Kidney tubule cell (primary cell): Measurements from ENCODE around the gene LEFTY2.
"Not testable (repeated sequence)": the region's sequence is repeated elsewhere in the genome, so short reads cannot be mapped to it uniquely, and the experiment has no call there.

Source experiments
- DNase-seq: peaks from one replicate; pipeline ENCODE4 v3.0.0-alpha.2; 2018; ENCODE audit warnings: low spot score

The LEFTY2 gene

GRCh38 chr1:225941187-225941941 is at the start of gene LEFTY2:
Gene LEFTY2 (minus strand): TSS chr1:225941220. CDS start chr1:225941140, 80 bp downstream.
- no peak for DNase-seq

GRCh38 chr1:225987491-225988316 is 46.7 kb upstream of the LEFTY2 start:
- DNase-seq = peak; percentile 47

DNA sequence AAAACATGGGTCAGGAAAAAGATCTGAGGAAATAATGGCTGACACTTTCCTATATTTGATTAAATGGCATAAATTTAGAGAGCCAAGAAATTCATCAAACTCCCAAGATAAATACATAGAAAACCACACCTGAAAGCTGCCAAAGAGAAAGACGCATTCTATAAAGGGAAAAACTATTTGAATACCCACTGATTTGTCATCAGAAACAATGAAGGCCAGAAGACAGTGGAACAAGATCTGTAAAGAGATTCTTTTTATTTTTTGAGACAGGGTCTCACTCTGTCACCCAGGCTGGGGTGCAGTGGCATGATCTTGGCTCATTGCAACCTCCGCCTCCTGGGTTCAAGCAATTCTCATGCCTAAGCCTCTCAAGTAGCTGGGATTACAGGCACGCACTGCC is 40.7 kb upstream of the LEFTY2 start:
- no peak for DNase-seq

- DNase-seq = no peak
Measured at GRCh38 chr1:225980005-225980836, 39.2 kb upstream of the LEFTY2 start.

DNA sequence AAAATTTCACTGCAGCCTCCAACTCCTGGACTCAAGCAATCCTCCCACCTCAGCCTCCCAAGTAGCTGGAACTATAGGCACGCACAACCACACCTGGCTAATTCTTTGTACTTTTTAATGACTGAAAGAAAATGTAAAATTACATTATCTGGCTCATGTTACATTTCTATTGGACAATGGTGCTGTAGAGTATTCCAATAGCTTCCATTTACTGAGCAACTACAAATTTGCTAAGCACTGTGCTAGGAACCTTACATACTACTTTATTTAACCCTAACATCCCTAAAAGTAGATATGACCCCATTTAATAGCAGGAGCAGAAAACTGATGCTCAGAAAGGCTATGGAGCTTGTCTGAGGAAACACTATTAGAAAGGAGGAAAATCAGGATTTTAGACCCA is 38.4 kb upstream of the LEFTY2 start:
- DNase-seq = no peak

GRCh38 chr1:225977937-225978748 is 37.1 kb upstream of the LEFTY2 start:
- DNase-seq = no peak

- DNase-seq = not testable (repeated sequence)
Measured at GRCh38 chr1:225975146-225975545, 34.1 kb upstream of the LEFTY2 start.

DNA sequence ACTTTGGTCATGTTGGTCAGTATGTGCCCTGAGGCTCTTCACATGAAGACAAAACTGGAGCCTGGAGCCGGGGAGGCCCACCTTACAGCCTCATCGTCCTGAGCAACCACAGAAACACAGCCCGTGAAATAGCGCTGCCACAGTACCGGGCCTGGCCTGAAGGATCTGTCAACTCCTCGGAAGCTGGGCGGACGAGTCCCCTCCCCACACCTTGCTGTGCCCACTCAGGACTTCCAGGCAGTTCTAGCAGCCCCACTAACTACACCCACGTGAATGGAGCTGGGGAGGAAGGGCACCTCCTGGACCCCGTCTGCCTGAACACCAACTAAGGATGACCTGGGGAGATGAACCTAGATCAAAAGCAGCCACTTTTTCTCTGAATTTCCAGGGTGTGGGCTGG is 33.4 kb upstream of the LEFTY2 start:
- no peak for DNase-seq

- DNase-seq = peak; percentile 65
Measured at GRCh38 chr1:225973158-225973557, 32.1 kb upstream of the LEFTY2 start.

DNA sequence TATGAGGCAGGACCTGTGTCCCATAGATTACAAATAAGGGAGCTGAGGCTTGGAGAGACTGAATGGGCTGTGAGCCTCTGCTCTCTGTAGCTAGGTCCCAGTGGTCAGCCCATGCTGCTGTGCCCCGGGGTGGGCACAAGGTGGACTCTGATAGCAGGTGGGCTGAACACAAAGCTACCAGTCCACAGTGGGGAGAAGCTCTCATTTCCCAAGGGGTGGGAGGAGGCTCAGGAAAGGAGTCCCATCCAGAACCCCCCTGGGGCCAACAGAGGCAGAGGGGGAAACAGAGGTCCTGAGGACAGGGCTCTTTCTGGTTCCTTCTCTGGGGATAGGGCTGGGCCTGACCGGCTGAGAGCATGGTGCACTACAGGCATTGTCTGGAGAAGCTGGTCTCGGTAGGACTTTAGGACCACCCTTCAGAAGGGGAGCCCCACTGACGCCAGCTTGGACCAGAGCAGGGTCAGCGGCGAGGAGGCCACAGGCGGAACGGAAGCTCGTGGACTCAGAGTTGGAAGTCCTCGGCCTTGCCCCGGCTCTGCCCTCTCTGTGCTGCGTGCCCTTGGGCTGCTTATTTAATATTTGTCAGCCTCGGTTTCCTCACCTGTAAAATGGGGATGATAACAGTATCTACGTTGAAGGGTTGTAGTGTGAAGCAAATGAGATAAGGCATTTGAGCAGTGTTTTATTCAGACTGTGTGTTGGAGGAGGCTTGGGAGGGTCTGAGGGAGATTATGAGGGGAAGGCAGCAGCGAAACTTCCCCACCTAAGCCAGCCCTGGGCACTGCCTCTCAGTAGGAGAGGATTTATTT is 31.5 kb upstream of the LEFTY2 start:
- DNase-seq = no peak

DNA sequence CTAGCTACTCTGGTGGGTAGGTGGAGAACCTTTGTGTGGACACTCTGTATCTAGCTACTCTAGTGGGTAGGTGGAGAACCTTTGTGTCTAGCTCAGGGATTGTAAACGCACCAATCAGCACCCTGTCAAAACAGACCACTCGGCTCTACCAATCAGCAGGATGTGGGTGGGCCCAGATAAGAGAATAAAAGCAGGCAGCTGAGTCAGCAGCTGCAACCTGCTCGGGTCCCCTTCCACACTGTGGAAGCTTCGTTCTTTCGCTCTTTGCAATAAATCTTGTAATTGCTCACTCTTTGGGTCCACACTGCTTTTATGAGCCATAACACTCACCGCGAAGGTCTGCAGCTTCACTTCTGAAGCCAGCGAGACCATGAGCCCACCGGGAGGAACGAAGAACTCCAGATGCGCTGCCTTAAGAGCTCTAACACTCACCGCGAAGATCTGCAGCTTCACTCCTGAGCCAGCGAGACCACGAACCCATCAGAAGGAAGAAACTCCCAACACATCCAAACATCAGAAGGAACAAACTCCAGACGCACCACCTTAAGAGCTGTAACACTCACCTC is 29.7 kb upstream of the LEFTY2 start:
- not testable (repeated sequence) for DNase-seq

DNA sequence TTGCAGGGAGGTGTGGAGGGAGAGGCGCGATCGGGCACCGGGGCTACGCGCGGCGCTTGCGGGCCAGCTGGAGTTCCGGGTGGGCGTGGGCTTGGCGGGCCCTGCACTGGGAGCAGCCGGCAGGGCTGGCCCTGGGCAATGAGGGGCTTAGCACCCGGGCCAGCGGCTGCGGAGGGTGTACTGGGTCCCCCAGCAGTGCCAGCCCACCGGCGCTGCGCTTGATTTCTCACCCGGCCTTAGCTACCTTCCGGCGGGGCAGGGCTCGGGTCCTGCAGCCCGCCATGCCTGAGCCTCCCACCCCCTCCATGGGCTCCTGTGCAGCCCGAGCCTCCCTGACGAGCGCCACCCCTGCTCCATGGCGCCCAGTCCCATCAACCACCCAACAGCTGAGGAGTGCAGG is 28.7 kb upstream of the LEFTY2 start:
- not testable (repeated sequence) for DNase-seq

DNA sequence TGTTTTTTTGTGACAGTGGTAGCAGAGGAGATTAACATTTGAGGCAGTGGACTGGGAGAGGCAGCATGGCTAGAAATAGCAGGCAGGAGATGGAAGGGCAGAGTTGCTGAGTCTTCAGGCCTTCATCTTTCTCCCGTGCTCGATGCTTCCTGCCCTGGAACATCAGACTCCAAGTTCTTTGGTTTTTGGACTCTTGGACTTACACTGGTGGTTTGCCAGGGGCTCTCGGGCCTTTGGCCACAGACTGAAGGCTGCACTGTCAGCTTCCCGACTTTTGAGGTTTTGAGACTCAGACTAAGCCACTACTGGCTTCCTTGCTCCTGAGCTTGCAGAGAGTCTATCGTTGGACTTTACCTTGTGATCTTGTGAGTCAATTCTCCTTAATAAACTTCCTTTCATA is 24.2 kb upstream of the LEFTY2 start:
- DNase-seq = no peak

- DNase-seq = peak; percentile 64
Measured at GRCh38 chr1:225963735-225964530, 22.9 kb upstream of the LEFTY2 start.

GRCh38 chr1:225962440-225962975 is 21.5 kb upstream of the LEFTY2 start:
- DNase-seq = no peak

- no peak for DNase-seq
Measured at GRCh38 chr1:225961659-225962439, 20.8 kb upstream of the LEFTY2 start.

- no peak for DNase-seq
Measured at GRCh38 chr1:225958041-225958440, 17.0 kb upstream of the LEFTY2 start.

DNA sequence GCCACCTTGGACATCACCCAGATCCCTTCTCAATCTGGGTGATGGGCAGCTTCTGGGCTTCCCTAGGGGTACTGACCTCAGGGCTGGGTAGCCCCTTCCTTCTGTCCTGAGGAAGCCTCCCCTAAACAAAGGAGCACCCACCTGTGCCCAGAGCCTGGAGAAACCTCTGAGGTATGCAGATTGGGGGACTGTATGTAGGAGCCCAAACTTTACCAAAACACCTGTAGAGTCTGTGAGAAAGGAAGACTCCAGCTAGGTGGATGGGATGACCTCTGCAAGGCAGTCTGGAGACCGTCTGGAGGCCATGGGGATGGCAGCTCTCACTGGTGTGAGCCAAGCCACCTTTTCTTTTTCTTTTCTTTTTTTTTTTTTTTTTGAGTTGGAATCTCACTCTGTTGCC is 13.7 kb upstream of the LEFTY2 start:
- no peak for DNase-seq
